ENCODE data around the gene FKBP1A.

The FKBP1A gene

DNA sequence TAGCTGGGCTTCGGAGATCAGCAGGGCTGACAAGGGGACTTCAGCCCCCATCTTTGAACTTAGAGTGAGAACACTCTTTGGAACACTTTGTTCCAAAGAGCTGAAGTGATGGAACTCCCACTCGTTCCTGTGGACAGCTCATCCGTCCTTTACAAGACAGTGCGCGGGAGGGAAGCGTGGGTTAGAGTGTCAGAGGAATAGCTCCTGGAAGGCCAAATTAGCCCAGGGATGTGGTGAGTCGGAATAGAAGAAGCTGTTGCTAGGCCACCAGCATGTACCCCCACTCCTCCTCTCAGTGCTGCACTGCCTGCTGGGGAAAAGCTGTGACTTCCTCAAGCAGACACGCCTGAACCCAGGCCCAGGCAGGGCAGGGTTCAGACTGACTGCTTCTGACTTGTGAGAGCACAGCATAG is 65.6 kb downstream of the FKBP1A start:
- H3K27ac Mint-ChIP-seq, result no peak overlapping the region
- H3K4me1 Mint-ChIP-seq (ENCODE audit: low read depth in 2 of 2), result peaks cover 24 to 29% of the 10 kb centered on the region in 2 donors
- DNase-seq, result no peak
- peak overlapping the region in 1 of 2 donors; percentile 4 for H3K4me3 Mint-ChIP-seq
- no peaks in the 10 kb centered on the region for H3K9me3 Mint-ChIP-seq
- ATAC-seq (replicated peaks), result no peak
- peaks cover 5% of the 10 kb centered on the region for H3K36me3 Mint-ChIP-seq (ENCODE audit: insufficient read depth)
- H3K27me3 Mint-ChIP-seq, result no peaks in the 10 kb centered on the region

DNA sequence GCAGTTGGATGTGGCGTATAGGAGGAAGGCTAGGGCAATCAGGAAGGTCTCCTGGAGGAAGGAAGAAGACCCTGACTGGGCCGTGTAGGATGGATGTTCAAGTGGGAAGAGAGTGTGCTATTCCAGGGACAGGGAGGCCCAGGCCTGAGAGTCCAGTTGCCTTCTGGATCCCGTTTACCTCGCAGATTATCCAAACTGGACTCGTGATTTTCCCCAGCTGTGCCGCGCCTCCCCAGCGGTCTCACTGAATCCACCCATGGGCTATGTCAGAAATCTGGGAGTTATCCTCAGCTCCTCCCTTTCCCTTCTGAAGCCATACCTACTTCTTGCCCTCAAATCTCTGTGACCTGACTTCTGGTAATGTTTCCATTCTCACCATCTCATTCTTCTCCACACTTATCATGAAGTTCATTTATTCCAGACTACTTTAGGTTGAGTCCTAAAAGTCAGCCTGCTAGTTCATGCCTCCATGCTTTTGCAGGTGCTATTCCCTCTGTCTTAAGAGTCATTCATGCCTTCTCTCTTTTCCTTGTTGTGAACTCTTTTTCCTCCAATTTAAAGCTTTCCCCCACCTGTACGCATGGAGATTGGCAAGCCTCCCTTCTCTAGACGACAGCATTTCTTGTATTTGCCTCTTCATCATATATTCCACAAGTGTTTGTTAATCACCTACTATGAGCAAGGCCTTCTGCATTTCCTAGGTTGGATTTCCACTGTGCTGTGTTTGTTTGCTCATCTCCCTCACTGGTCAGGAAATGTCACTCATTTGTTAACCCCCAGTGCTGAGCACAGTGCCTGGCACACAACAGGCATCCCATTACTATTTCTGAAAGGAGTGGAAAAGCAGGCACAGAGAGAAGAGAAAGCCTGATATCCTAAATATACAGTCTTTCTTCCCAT is 66.6 kb downstream of the FKBP1A start:
- ATAC-seq (replicated peaks) (no peak), DNase-seq (no peak)
- peaks cover 0 to 5% of the 10 kb centered on the region in 2 donors for H3K27me3 Mint-ChIP-seq
- no peak overlapping the region for H3K27ac Mint-ChIP-seq
- H3K4me1 Mint-ChIP-seq (ENCODE audit: low read depth in 2 of 2), result peaks cover 20 to 28% of the 10 kb centered on the region in 2 donors
- H3K4me3 Mint-ChIP-seq, result no peak overlapping the region
- no peaks in the 10 kb centered on the region for H3K9me3 Mint-ChIP-seq
- H3K36me3 Mint-ChIP-seq (ENCODE audit: insufficient read depth), result peaks cover 3% of the 10 kb centered on the region

- H3K27me3 Mint-ChIP-seq, result peaks cover 0 to 10% of the 10 kb centered on the region in 2 donors
- no peaks in the 10 kb centered on the region for H3K9me3 Mint-ChIP-seq
- H3K4me3 Mint-ChIP-seq, result no peak overlapping the region
- peak; percentile 87 for ATAC-seq (replicated peaks)
- H3K27ac Mint-ChIP-seq, result no peak overlapping the region
- H3K4me1 Mint-ChIP-seq (ENCODE audit: low read depth in 2 of 2), result peaks cover 16 to 22% of the 10 kb centered on the region in 2 donors
- DNase-seq, result peak; percentile 98
- H3K36me3 Mint-ChIP-seq (ENCODE audit: insufficient read depth), result peaks cover 3% of the 10 kb centered on the region
These were observed 67.5 kb downstream of the FKBP1A start for GRCh38 chr20:1325173-1326030.

DNA sequence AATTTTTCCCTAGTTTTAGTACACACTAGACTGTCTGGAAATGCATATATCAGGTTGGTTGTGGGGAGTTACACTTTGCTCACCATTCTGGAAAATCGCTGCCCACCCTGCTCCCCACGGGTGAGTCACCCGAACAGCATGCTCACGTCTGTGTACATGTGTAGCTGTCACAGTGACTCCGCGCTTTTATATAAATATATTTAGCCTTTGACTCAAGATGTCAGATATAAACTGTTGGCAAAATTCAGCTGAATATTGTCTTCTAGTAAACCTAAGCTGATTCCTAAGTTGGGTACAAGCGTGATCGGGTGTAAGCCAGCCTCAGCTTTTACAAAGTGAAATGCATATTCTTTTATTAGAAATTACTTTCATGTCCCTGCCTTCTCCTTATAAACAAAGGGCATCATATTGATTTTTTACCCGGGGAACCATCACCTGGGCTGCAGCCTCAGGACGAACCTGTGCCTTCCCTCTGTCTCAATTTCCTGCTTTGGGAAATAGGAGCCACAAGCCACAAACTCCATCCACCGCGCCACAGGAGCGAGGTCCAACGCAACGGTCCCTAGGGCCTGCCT is 68.2 kb downstream of the FKBP1A start:
- Mint-ChIP-seq H3K36me3 (ENCODE audit: insufficient read depth) (peaks cover 3% of the 10 kb centered on the region), H3K9me3 (no peaks in the 10 kb centered on the region), H3K4me1 (ENCODE audit: low read depth in 2 of 2) (peaks cover 14 to 16% of the 10 kb centered on the region in 2 donors), H3K27ac (no peak overlapping the region), H3K27me3 (peaks cover 0 to 10% of the 10 kb centered on the region in 2 donors), H3K4me3 (no peak overlapping the region)
- ATAC-seq (replicated peaks) (no peak), DNase-seq (no peak)

DNA sequence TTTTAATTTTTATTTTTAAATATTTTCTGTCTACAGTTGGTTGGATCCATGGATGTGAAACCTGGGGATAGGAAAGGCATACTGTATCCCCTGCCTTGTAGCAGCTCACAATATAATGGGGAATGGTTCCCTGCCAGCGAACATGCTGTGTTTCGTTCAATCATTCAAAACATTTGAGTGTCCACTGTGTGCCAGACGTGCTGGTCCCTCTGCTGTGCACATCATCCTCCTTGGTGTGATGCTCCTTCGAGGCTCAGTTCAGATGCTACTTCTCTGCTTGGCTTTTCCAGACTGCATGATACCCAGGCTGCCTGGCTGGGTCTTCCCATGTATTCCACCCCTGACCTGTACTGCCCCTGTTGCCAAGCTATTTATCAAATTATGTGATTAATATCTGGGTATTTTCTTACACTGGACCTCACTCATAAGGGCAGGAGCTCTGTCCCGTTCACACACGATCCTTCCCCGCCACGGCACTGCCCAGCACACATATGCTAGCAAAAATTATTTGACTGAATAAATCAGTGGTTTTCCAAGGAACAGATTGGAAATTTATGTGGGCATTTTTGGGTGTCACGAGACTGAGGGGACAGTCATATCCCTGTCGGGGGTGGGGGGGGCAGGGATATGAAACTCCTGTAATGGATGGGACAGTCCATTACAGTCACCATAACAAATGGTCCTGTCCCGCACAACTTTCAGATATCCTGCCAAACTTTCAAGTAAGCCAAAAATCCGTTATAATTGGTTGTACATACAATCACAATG is 68.8 kb downstream of the FKBP1A start:
- H3K9me3 Mint-ChIP-seq, result no peaks in the 10 kb centered on the region
- no peak overlapping the region for H3K4me3 Mint-ChIP-seq
- no peak overlapping the region for H3K27ac Mint-ChIP-seq
- peaks cover 12 to 14% of the 10 kb centered on the region in 2 donors for H3K4me1 Mint-ChIP-seq (ENCODE audit: low read depth in 2 of 2)
- DNase-seq, result no peak
- ATAC-seq (replicated peaks), result no peak
- peaks cover 0 to 10% of the 10 kb centered on the region in 2 donors for H3K27me3 Mint-ChIP-seq
- peaks cover 3% of the 10 kb centered on the region for H3K36me3 Mint-ChIP-seq (ENCODE audit: insufficient read depth)

DNA sequence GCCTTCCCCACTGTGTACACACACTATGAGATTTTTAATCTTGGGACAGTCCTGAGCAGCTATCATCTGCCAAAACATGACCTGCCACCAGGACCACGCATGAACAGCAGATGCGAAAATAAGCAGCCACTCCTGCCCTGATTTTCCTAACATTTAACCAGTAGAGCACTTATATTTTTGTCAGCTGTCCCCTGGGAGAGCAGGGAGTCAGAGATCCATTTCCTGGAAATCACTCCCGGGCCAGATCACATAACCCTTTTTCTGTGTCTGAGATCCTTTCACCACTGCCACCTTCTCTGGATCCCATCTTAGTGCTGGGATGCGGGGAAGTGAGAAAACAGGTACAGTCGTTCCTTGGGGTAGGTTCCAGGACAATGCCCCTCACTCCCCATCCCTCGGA is 69.6 kb downstream of the FKBP1A start:
- DNase-seq (no peak), ATAC-seq (replicated peaks) (no peak)
- peaks cover 3% of the 10 kb centered on the region for H3K36me3 Mint-ChIP-seq (ENCODE audit: insufficient read depth)
- no peaks in the 10 kb centered on the region for H3K9me3 Mint-ChIP-seq
- H3K4me3 Mint-ChIP-seq, result no peak overlapping the region
- H3K4me1 Mint-ChIP-seq (ENCODE audit: low read depth in 2 of 2), result peaks cover 11 to 14% of the 10 kb centered on the region in 2 donors
- no peak overlapping the region for H3K27ac Mint-ChIP-seq
- H3K27me3 Mint-ChIP-seq, result peaks cover 0 to 10% of the 10 kb centered on the region in 2 donors

- ATAC-seq (replicated peaks) (no peak), DNase-seq (no peak)
- H3K27ac Mint-ChIP-seq, result peak overlapping the region in 1 of 2 donors; percentile 44
- H3K36me3 Mint-ChIP-seq (ENCODE audit: insufficient read depth), result peaks cover 6% of the 10 kb centered on the region
- H3K27me3 Mint-ChIP-seq, result peaks cover 0 to 10% of the 10 kb centered on the region in 2 donors
- no peak overlapping the region for H3K4me3 Mint-ChIP-seq
- H3K9me3 Mint-ChIP-seq, result no peaks in the 10 kb centered on the region
- peaks cover 6 to 11% of the 10 kb centered on the region in 2 donors for H3K4me1 Mint-ChIP-seq (ENCODE audit: low read depth in 2 of 2)
These were observed 70.2 kb downstream of the FKBP1A start for GRCh38 chr20:1322511-1323245.

GRCh38 chr20:1321654-1321939 is 71.3 kb downstream of the FKBP1A start:
- Mint-ChIP-seq H3K9me3 (no peaks in the 10 kb centered on the region), H3K36me3 (ENCODE audit: insufficient read depth) (peaks cover 6% of the 10 kb centered on the region), H3K4me1 (ENCODE audit: low read depth in 2 of 2) (peaks cover 4 to 6% of the 10 kb centered on the region in 2 donors), H3K27ac (peak overlapping the region; percentile 44 to 58), H3K4me3 (no peak overlapping the region), H3K27me3 (peaks cover 0 to 10% of the 10 kb centered on the region in 2 donors)
- ATAC-seq (replicated peaks), result no peak
- DNase-seq, result no peak

GRCh38 chr20:1320902-1321653 is 71.8 kb downstream of the FKBP1A start:
- H3K4me3 Mint-ChIP-seq, result no peak overlapping the region

DNA sequence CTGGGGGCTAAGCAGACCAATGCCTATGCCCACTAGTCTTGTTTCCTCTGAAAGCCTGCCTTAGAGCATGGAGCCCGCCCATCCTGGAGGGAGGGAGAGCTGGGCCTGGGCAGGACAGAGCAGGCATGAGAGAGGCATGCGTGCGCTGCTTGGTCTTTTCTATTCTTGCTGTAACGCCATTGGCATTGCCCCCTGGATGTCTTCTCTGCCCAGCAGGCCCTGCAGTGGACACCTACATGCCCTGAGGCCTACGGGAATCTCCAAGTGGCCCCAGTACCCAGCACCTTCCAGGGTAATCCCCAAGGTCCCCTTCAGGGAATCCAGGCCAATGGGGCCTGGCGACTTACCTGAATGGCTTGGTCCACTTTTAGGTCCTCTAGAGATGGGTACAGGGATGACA is 72.8 kb downstream of the FKBP1A start:
- no peak overlapping the region for H3K4me3 Mint-ChIP-seq
- peak overlapping the region in 1 of 2 donors; percentile 44 for H3K27ac Mint-ChIP-seq
- no peaks in the 10 kb centered on the region for H3K9me3 Mint-ChIP-seq
- no peak for DNase-seq
- no peak for ATAC-seq (replicated peaks)
- peaks cover 4 to 6% of the 10 kb centered on the region in 2 donors for H3K4me1 Mint-ChIP-seq (ENCODE audit: low read depth in 2 of 2)
- peaks cover 0 to 14% of the 10 kb centered on the region in 2 donors for H3K27me3 Mint-ChIP-seq
- H3K36me3 Mint-ChIP-seq (ENCODE audit: insufficient read depth), result peaks cover 6% of the 10 kb centered on the region

More at GRCh38 chr20:1320902-1321653, 71.8 kb downstream of the FKBP1A start:
- no peak for ATAC-seq (replicated peaks)
- Mint-ChIP-seq H3K9me3 (no peaks in the 10 kb centered on the region), H3K27me3 (peaks cover 0 to 10% of the 10 kb centered on the region in 2 donors), H3K4me1 (ENCODE audit: low read depth in 2 of 2) (peaks cover 4 to 6% of the 10 kb centered on the region in 2 donors), H3K36me3 (ENCODE audit: insufficient read depth) (peaks cover 6% of the 10 kb centered on the region), H3K27ac (peak overlapping the region; percentile 44 to 58)
- no peak for DNase-seq

DNA sequence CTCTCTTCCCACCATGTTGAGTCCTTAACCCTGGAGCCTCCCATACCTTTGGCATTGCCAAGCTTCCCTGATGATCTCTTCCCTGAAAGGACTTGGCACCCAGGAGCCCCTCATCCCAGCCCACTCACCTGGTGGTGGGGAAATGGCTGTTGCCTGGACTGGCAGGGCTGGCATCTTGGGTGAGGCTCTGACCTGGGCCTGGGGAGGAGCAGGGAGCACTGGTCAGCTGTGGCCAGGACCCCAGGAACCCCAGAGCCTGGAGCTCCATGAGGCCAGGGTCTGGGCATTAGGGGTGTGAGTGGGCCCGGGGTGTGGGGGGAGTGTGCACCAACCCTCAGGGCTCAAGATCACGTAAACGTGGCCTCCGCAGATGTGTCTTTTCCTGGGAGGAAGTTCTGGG is 73.4 kb downstream of the FKBP1A start:
- ATAC-seq (replicated peaks), result no peak
- Mint-ChIP-seq H3K9me3 (no peaks in the 10 kb centered on the region), H3K27ac (peak overlapping the region in 1 of 2 donors; percentile 44), H3K4me3 (no peak overlapping the region), H3K36me3 (ENCODE audit: insufficient read depth) (peaks cover 6% of the 10 kb centered on the region), H3K27me3 (peaks cover 0 to 20% of the 10 kb centered on the region in 2 donors), H3K4me1 (ENCODE audit: low read depth in 2 of 2) (peaks cover 4 to 6% of the 10 kb centered on the region in 2 donors)
- no peak for DNase-seq

GRCh38 chr20:1319051-1319450 is 73.8 kb downstream of the FKBP1A start:
- Mint-ChIP-seq H3K27me3 (peaks cover 0 to 24% of the 10 kb centered on the region in 2 donors), H3K27ac (no peak overlapping the region), H3K4me1 (ENCODE audit: low read depth in 2 of 2) (peaks cover 4 to 6% of the 10 kb centered on the region in 2 donors), H3K4me3 (no peak overlapping the region), H3K36me3 (ENCODE audit: insufficient read depth) (peaks cover 6% of the 10 kb centered on the region), H3K9me3 (no peaks in the 10 kb centered on the region)
- no peak for ATAC-seq (replicated peaks)
- DNase-seq, result no peak

All from effector memory CD8-positive, alpha-beta T cell (primary cell).